Liver (tissue), 2 donors: ENCODE measurements around the gene FLVCR2.

Experiments
- SP1 ChIP-seq: IDR thresholded peaks from 2 replicates; pipeline ENCODE4 v1.6.1; 2018; ENCODE audit warnings: antibody characterized with exemption, mild to moderate bottlenecking
- TF ChIP-seq, protein P1 (sequence below): IDR thresholded peaks from 2 replicates; pipeline ENCODE4 v1.6.1; 2016; ENCODE audit warnings: antibody characterized with exemption
- donor health status: healthy.

DNA sequence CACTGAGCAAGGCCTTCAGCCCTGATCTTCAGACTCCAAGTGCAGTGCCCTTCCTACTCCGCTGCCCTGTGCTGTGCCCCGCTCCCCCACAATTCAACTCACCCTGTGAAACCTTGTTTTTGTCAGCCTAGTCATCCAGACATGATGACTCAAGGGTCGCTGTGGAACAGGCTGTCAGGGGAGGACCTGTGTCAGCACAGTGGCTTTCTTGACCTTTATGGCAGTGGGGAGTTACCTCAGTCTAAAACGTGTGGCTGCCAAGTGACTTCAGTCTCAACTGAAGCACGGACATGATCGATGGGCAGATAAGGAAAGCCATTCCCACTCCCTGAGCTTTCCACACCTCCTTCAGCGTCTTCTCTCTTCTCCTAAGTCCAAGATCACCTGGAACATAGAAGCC is 16.3 kb upstream of the FLVCR2 start:
- TF ChIP-seq, protein P1, sequence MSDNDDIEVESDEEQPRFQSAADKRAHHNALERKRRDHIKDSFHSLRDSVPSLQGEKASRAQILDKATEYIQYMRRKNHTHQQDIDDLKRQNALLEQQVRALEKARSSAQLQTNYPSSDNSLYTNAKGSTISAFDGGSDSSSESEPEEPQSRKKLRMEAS, result no peak
- TF ChIP-seq SP1, result no peak
